NCI-H524 treated with DMSO at 0.1 percent for 48 hours (cell line): ENCODE measurements around the gene CCDC188.

Experiments
- DNase-seq: peaks from one replicate; lab custom pipeline; 2025; lab: John Stamatoyannopoulos, UW

The CCDC188 gene

GRCh38 chr22:20132686-20133246, 18.1 kb downstream of the CCDC188 start:
- no peak for DNase-seq

GRCh38 chr22:20131859-20132685, 18.8 kb downstream of the CCDC188 start:
- DNase-seq = no peak

DNA sequence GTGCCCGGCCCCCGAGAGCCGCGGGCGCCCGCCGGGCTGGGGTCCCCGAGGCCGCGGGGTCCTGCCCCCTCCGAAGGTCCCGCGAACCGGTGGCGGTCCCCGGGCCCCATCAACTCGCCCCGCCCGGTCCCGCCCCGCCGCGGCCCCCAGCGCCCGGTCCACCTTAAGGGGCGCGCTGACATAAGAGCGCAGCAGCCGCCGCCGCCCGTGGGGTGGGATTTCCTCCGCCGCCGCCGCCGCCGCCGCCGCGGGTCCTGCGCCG, 19.3 kb downstream of the CCDC188 start, which contains the start of gene ZDHHC8:
TSS of gene ZDHHC8 (plus strand) at position 208 of the 262 bp plus-strand sequence. CDS start 144 bp downstream, outside the sequence.
- DNase-seq = no peak

DNA sequence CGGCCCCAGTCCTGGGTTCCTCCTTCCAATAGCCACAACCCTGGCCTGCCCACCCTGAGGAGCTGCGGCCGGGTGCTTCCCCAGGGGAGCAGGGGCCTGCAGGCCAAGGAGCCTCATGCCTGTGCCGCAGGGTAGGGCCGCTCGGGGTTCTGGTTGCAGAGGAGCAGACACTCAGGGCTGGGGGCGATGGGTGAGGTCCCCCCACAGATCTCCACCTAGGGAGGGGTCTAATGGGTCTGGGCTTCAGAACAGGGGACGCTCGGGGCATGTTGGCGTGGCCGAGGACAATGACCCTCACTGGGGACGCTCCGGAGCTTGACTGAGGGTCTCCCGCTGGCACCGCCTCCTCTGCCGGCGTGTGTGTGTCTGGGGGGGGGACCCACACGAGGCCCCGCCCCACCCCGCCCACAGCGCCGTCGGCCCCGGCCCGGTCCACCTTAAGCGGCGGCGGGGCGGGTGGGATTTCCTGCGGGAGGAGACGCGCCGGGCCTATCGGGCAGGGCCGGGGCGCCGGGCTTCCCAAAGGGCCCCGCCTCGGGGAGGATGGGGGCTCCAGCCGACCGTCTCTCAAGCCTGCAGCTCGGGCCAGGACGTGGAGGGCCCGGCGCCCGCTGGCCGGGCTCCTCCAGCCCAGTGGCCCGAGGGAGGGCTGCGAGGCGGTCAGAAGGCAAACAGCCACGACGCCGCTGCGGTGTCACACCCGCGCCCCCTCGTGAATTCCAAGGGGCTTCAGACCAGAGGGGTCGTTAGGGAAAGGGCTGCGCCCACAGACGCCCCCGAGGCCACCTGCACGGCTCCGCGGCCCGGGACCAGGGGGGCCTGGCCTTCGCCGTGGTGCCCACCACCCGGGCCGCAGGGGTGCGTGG, 19.9 kb downstream of the CCDC188 start:
- no peak for DNase-seq

GRCh38 chr22:20130319-20130718, 20.5 kb downstream of the CCDC188 start:
- DNase-seq = peak; percentile 37

DNA sequence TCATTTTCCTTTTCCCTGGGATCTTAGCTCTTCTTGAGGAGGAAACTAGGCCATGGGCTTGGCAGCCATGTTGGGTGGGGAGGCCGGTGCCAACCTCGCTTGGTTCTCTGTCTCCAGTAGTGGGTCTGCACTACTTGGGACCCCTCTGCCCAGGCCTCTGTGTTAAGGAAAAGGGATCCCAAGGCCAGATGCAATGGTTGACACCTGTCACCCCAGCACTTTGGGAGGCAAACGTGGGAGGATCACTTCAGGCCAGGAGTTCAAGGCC, 21.2 kb downstream of the CCDC188 start:
- no peak for DNase-seq

DNA sequence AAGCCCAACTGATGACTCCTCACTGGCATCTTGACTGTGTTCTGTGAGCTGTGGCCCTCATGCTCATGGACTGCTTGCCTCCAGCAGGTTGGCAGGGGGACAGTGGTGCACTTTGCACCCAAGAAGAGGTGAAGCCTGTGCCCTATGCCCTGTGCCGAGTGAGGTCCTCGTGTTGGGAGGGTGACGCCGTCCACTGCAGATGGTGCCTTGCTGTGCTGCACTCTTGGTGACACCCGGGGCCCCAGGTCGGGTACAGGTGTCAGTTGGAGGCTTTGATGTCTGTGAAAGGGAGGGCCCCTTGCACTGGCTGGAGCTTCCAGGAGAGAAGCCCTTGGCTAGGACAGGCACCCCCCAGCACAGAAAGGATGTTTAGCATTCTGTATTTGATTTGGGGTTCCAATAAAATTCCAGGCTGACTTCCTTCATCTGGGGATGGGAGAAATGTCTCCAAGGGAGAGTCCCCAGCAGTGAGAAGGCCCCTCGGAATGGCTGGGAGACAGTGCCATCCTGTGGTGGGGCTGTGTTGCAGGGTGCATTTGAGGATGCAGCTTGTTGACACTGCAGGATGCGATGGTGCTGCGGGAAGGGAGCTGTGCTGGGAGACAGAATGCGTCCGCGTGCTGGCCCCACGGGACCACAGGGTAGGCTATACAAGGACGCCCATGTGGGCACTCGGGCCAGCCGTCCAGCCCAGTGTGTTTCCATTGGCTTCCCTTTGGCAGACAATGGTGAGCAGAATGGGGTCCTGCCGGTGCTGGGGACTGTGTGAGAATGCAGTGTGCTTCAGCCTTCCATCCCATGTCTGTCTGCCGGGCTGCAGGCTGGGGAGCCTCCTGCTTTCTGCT, 21.7 kb downstream of the CCDC188 start:
- no peak for DNase-seq

- no peak for DNase-seq
Measured at GRCh38 chr22:20128619-20128901, 22.3 kb downstream of the CCDC188 start.

DNA sequence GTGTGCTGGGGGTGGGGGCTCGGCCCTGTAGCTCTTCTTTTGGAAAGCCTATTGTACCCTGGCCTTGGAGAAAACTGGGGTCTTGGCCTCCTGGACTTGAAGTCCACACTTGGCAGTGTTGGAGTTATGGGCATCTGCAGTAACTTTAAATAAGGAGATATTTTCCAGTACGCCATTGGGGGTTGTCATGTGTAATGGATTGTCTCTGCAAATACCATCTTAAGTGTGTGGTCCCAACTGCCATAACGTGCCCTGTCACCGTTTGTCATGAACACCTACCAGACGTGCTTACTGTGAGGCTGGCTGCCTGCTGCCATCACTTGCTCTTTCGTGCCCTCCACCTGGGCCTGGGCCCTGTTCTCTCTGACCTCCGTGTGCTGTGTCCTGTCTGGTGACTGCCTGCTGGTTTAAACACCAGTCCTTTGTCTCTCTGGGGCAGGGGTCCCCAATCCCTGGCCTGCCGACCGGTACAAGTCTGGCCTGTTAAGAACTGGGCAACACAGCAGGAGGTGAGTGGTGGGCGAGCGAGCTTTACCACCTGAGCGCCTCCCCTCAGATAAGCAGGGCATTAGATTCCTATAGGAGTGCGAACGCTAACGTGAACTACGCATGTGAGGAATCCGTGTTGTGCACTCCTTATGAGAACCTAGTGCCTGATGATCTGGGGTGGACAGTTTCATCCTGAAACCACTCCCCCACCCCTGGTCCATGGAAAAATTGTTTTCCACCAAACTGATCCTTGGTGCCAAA, 22.8 kb downstream of the CCDC188 start:
- no peak for DNase-seq

DNA sequence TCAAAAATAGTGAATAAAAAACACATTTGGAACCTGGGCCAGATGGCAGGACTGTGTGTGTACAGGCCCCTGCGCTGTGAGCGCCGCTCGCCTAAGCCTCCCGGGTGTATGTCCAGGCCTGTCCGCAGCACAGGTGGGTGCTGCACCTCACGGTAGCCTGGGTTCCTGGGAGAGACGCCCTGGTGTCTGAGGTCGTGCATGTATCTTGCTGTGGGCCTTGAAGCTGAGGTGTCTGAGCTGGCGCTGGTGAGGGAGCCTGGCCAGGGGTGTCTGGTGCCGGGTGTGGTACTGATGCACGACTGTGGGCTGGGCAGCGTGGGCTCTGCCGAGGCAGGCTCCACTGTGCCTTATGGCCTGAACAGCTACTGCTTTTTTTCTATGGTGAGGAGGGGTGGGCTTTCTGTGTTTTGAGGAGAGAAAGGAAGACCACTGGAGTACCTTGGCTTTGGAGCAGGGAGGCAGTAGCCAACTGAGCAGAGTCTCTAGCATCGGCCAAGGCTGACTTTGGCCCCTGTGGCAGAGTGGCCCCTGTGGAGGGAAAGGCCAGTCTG, 23.5 kb downstream of the CCDC188 start:
- DNase-seq = no peak

DNA sequence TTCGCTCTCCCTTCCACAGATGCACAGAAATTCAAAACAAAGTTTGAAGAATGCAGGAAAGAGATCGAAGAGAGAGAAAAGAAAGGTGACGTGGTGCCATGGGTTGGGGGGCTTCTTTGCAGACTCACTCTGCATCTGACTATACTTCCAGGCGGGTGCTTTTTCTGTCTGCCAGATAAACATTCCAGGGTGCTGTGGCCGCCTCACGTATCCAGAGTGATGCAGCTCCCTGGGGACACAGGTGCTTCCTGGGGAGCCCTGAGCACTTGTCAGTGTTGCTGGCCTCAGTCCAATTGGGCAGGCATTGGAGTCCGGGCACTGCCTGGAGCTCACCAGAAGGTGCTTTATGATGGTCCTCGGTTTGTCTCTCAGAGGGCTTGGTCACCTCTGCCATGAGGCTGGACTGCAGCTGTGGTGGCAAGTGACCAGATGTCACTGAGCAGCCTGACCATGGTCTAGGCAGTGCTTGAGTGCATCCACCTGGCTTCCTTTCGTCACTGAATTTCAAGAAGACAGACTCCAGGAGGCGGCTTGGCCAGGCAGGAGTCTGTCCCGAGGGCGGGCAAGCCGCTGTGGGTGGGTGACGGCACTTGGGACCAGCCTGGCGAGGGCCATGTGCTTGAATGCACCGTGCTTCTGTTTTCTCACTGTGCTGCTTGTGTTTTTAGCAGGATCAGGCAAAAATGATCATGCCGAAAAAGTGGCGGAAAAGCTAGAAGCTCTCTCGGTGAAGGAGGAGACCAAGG, 24.4 kb downstream of the CCDC188 start:
- DNase-seq = no peak

DNA sequence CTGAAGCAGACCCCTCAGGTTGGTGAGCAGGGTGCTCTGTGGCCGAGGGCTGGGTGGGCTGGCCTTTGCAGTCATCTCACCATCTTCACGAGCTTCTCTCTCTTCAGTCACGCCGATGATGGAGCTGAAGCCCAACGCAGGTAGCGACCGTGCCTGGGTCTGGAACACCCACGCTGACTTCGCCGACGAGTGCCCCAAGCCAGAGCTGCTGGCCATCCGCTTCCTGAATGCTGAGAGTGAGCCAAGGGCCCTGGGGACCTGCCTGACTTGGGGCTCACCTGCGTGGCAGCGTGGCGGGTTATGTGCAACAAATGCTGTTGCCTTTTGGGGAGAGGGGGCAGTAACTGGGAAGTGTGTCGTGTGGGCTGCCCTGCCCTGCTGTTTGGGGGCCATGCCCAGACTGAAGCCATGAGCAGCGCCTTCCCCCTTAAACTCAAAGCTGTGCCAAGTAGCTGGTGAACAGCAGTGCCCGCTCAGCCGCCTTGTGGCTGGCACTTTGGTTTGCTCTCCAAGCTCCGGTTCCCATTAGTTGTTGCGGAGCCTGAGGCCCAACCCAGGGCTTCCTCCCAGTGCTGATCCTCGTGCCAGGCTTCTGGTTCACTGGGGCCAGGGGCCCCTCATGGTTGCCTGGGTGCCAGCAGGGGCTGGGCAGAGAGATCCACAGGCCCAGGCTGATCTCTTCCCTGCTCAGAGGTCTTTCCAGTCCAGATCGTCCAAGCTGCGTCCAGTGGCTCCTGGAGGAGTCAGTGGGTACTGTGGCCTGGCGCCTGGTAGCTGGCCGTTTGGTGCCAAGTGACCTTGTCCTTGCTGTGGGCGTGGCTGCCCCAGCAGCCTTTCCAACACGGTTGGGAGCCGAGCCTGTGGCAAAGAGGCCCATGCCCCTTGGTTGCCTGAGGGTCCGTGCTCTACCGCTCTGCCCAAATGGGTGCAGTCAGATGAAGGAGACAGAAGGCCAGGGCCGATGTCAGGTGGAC, 25.4 kb downstream of the CCDC188 start:
- DNase-seq = no peak

DNA sequence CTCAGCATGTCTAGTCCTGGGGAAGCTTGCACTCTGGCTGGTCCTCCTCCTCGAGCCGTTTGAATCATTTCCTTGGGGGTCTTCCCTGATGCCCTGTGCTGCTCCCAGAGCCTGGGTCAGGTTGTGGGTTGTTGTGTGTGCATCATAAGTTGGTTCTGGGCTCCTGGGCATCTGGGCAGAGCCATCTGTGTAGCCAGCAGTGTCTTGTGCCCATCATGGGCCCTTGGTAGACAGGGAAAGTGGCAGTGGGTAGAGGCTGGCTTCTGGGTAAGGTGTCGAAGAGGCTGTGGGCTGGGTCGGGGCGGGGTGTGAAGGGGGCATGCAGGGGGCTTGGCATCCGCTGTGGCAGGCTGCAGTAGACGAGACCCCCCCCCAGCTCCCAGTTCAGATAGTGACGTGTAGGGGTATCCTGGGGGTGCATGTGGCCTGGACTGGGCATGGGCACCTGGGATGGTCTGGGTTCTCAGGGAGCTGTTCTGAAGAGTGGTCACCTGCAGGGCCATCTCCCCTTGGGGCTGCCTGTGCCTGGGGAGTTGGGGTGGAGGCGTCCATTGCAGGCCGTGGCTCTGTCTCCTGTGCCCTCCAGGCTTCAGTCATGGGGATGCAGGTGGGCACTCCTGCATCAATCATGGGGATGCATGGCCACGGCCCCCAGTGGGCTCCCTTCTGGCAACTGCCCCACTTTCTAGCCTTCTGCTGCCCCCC, 26.6 kb downstream of the CCDC188 start:
- no peak for DNase-seq

GRCh38 chr22:20123366-20124082, 27.3 kb downstream of the CCDC188 start:
- no peak for DNase-seq

GRCh38 chr22:20121856-20122415, 28.9 kb downstream of the CCDC188 start:
- DNase-seq = no peak

DNA sequence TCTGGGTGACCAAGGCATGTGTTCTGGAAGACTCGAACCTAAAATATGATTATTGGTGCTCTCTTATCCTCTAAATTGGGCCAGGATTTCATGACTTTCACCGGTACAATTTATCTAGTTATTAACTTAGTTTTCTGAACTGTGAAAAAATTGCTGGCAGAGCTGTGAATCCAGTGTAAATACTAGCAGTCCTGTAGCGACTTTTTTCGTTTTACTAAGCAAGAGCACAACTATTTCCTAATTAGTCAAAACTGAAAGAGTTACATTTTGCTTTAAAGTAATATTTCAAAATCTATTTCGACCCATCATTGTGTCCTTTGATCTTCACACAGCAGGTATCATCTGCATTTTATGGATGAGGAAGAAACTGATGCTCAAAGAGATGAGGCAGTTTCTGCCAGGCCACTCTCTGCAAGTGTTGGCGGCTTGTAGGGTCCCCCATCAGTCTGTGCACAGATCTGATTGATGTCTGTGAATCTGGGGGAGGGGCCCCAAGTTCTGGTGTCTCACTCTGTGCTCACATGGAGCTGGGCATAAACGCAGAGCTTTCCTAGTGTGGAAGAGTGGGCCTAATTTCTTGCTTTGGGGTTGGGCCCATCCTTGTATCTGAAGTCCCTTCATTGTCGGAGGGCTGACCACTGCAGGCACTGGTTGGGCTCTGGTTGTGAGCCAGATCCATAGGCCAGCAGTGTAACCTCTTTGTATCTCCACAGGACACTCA, 32.4 kb downstream of the CCDC188 start:
- DNase-seq = no peak

DNA sequence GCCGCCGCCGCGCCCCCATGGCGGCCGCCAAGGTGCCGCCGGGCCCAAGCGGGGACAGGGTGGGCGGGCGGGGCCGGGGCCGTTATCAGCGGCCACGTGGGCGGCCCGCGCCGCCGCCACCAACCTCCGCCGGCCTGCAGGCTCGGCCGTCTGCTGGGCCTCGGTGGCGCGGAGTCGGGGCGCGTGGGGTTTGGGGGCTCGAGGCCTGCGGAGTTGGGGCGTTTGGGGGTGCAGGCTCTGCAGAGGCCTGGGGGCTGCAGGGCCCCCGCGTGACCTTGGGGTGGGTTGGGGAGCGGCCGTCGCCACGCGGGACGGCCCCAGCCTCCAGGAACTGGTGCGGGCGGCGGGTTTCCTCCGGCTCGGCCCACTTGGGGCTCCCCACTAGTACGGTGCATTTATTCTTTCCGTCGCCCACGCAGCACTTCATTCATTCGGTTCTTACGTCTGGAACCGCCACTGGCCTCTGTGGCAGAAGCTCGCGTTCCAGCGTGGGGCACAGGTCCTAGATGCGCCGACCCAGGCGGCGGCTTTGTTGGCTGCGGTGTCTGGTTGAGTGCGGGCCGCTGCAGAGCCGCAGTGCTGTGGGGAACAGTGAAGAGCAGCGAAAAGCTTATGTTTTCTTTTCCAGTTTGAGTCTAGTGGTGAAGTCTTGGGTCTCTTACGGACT, 33.1 kb downstream of the CCDC188 start:
- no peak for DNase-seq
